Neural crest cell (in vitro differentiated cells): ENCODE data around the gene ADGRG4. TPM values are rescaled to one million over a fixed set of nuclear protein-coding genes. Genes with fewer than 3 reads are reported as not detected.

Experiments used
- DNase-seq: peaks from one replicate; pipeline ENCODE4 v3.0.0; 2021; ENCODE audit warnings: low read depth, mixed read lengths, low spot score
- H3K27ac Mint-ChIP-seq: one replicate; pipeline ENCODE4 v1.8.0; 2021; ENCODE audit warnings: mild to moderate bottlenecking, mixed read lengths; ENCODE audit not compliant: unreplicated experiment
- H3K27me3 Mint-ChIP-seq: 2 replicates; pipeline ENCODE4 v1.8.0; 2021; ENCODE audit warnings: low read depth, mild to moderate bottlenecking, mixed read lengths
- H3K36me3 Mint-ChIP-seq: 2 replicates; pipeline ENCODE4 v1.8.0; 2021; ENCODE audit warnings: low read depth, mild to moderate bottlenecking, mixed read lengths
- H3K4me1 Mint-ChIP-seq: 2 replicates; pipeline ENCODE4 v1.8.0; 2021; ENCODE audit warnings: mixed read lengths
- H3K4me3 Mint-ChIP-seq: one replicate; pipeline ENCODE4 v1.8.0; 2021; ENCODE audit warnings: mild to moderate bottlenecking, mixed read lengths
- H3K9me3 Mint-ChIP-seq: 2 replicates; pipeline ENCODE4 v1.8.0; 2021; ENCODE audit warnings: mixed read lengths
- total RNA-seq: library from RNA; stranded (reverse); gene quantifications from 2 replicates; pipeline ENCODE4 v1.2.1, GENCODE V29; 2021
- TF ChIP-seq, protein P1 (sequence below): fragments of 200-600 bp; sonication (generic); conservative IDR thresholded peaks from 2 replicates; pipeline ENCODE4 v1.5.0; 2021; ENCODE audit warnings: antibody characterized with exemption, mild to moderate bottlenecking

Gene ADGRG4
- total RNA-seq, 1 donor from 2014 or later, result not detected

DNA sequence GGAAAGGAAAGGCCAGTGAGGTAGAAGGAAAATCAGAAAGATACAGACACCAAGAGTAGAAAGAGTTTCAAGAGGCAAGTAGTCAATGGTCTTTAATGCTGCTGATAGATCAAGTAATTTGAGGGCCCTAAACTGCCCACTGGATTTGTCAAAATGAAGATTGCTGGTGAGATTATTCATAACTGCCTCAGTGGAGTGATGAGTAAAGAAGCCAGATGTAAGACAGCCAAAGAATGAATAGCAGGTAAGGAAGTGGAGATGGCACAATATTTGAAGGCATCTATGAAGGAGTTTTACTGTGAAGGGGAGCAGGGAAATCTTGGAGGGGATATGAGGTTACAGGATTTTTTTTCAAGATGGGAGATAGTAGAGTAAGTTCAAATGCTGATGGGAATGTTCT is 147.2 kb downstream of the ADGRG4 start:
- H3K27me3 Mint-ChIP-seq, result no peaks in the 10 kb centered on the region
- no peak overlapping the region for H3K27ac Mint-ChIP-seq
- H3K4me1 Mint-ChIP-seq, result no peaks in the 10 kb centered on the region

DNA sequence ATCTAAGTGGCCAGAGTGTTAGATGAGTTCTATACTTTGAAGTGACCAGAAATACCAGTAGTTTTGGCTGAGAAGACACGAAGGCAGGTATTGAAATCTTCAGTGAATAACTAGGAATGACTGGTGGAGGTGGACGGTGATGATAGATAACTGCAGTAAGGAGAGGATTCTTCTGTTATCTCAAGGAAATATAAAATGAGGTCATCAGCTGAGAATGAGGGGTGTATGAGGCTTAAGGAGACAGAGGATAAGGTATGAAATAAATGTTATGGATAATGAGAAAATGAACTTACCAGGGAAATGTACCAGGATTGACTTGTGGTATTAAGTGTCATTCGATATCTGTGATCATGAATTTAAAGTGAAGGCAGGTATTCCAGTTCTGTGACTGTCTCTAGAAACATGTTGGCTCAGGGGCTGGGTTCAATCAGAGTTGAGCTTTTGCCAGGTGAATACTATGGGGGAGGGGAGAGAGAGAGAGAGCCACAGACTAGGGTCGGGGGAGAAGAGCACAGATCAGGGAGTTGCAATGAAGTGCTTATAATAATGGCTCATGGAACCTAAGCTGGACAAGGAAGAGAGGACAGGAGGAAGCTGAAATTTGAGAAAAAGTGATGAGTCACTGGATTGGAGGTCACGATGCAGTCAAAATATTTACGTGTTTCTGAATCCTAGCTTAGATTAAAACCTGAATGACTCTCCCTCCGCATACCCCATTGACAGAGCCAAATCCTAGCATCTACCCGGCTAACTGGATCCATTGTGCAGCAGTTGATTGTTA is 149.5 kb downstream of the ADGRG4 start:
- Mint-ChIP-seq H3K27ac (no peak overlapping the region), H3K36me3 (no peaks in the 10 kb centered on the region), H3K9me3 (no peaks in the 10 kb centered on the region), H3K4me1 (no peaks in the 10 kb centered on the region), H3K27me3 (no peaks in the 10 kb centered on the region), H3K4me3 (no peak overlapping the region)
- TF ChIP-seq, protein P1, sequence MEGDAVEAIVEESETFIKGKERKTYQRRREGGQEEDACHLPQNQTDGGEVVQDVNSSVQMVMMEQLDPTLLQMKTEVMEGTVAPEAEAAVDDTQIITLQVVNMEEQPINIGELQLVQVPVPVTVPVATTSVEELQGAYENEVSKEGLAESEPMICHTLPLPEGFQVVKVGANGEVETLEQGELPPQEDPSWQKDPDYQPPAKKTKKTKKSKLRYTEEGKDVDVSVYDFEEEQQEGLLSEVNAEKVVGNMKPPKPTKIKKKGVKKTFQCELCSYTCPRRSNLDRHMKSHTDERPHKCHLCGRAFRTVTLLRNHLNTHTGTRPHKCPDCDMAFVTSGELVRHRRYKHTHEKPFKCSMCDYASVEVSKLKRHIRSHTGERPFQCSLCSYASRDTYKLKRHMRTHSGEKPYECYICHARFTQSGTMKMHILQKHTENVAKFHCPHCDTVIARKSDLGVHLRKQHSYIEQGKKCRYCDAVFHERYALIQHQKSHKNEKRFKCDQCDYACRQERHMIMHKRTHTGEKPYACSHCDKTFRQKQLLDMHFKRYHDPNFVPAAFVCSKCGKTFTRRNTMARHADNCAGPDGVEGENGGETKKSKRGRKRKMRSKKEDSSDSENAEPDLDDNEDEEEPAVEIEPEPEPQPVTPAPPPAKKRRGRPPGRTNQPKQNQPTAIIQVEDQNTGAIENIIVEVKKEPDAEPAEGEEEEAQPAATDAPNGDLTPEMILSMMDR, result no peak
- DNase-seq, result no peak

More for the DNA sequence above, 147.2 kb downstream of the ADGRG4 start:
- no peaks in the 10 kb centered on the region for H3K9me3 Mint-ChIP-seq
- no peak overlapping the region for H3K4me3 Mint-ChIP-seq
- no peaks in the 10 kb centered on the region for H3K36me3 Mint-ChIP-seq
- TF ChIP-seq, protein P1, result no peak
- no peak for DNase-seq

DNA sequence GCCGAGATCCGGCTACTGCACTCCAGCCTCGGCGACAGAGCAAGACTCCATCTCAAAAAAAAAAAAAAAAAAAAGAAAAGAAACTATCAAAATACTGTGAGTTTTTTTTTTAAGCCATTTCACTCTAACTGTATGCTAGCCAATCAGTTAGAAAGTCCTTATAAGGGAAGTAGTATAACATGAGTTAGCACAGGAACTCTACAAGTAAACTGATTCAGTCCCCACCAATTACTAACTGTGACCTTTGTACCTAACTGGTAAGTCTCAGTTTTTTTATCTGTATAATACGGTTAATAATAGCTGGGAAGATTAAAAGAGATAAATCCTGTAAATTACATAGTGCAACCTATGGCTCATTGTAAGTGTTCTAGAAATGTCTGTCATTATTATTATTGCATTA is 151.9 kb downstream of the ADGRG4 start:
- Mint-ChIP-seq H3K9me3 (no peaks in the 10 kb centered on the region), H3K36me3 (no peaks in the 10 kb centered on the region), H3K27me3 (no peaks in the 10 kb centered on the region), H3K4me1 (no peaks in the 10 kb centered on the region), H3K4me3 (no peak overlapping the region), H3K27ac (no peak overlapping the region)
- DNase-seq, result no peak
- TF ChIP-seq, protein P1, result no peak

DNA sequence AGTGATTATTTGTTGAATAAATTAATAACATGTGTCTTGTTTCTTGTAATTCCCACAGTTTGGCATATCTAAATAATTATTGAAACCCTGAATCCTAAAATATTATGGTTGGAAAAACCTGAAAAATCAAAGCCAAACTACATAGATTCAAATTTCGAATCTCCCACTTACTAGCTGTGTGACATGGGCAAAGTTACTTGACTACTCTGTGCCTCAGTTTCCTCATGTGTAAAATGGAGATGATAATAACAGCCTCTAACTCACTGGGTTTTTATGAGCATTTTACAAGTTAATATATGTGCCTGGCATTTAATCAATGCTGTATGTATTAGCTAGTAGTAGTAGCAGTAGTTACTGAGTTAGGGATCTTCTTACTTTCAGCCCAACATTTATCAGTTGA is 152.4 kb downstream of the ADGRG4 start:
- Mint-ChIP-seq H3K9me3 (no peaks in the 10 kb centered on the region), H3K27me3 (no peaks in the 10 kb centered on the region), H3K4me1 (no peaks in the 10 kb centered on the region), H3K4me3 (no peak overlapping the region), H3K27ac (no peak overlapping the region), H3K36me3 (no peaks in the 10 kb centered on the region)
- TF ChIP-seq, protein P1, result no peak
- no peak for DNase-seq

DNA sequence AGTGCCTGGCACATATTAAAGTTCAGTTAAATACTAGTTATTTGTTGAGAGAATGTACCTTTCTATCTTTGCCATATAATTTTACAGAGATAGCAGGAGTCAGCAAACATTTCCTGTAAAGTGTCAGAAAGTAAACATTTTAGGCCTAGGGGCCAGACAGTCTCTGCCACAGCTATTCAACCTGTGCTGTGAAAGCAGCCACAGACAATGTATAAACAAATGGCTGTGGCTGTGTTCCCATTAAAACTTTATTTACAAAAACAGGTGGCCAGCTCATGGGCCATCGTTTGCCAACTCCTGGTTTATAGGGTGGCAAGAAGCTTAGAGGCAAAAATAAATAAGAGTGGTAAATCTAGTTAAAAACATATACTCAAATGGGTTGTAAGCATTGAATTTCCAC is 153.0 kb downstream of the ADGRG4 start:
- H3K9me3 Mint-ChIP-seq, result no peaks in the 10 kb centered on the region
- no peak overlapping the region for H3K4me3 Mint-ChIP-seq
- H3K36me3 Mint-ChIP-seq, result no peaks in the 10 kb centered on the region
- TF ChIP-seq, protein P1, result no peak
- H3K27ac Mint-ChIP-seq, result no peak overlapping the region
- no peaks in the 10 kb centered on the region for H3K27me3 Mint-ChIP-seq
- no peaks in the 10 kb centered on the region for H3K4me1 Mint-ChIP-seq
- no peak for DNase-seq
